ENCODE results near the gene DOCK4.

DOCK4 gene

DNA sequence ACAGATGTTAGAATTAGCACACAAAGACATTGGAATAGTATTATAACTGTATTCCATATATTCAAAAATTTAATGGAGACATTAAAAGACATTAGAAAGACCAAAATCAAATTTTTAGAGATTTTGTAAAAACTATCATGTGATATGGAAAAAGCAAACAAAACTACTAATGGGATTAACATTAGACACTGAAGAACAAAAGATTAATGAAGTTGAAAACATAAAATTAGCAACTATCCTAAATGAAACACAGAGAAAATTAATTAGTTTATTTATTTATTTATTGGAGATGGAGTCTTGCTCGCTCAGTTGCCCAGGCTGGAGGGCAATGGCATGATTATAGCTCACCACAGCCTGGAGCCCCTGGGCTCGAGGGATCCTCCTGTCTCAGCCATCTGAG is 158.8 kb downstream of the DOCK4 start:
- no peak for DNase-seq

DNA sequence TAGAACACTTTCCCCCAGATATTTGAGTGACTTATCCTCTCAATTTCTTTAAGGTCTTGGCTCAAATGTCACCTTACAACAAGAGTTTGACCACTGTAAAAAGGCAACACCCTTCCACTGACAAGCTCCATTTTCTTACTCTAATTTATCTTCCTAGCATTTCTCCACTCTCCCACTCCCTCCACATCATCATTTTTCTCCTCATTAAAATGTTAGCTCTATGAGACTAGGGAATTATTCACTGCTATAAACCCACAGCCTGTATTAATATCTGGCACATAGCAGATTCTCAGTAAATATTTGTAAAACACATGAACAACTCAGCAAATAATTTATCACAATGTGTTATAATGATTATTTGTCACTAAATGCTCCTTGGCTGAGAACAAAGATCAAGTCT is 161.0 kb downstream of the DOCK4 start:
- DNase-seq: no peak

DNA sequence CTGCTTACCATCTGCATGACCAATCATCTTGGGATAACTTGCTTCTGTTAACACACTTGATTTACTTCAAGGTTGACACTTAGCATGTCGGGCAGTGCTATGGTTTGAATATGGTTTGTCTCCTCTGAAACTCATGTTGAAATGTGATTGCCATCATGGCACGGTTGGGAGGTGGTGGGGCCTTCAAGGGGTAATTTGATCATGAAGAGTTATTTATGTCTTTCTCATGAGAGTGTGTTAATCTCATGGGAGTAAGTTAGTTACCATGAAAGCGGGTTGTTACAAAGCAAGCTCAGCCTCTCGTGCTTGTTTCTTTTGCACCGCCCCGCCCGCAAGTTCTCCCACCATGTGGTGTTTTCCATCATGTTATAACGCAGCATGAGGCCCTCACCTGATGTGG is 163.6 kb downstream of the DOCK4 start:
- no peak for DNase-seq

DNA sequence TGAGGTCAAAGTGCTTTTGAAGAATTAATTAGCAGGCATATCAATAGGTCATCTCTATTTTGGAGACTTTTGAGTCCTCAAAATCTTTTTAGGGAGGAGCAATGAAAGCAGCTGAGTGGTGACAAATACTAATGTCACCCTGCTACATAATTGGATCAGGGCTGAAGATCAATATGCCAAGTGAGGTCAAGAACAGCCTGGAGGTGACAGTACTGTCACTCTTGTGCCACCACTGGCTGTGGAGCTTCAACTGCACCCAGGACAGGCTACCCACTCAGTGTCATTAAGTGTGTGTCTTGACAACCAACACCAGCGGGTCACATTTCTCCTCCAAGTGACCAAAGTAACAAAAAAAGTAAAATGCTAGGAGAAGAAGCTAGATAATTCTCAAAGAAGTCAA is 167.8 kb downstream of the DOCK4 start:
- no peak for DNase-seq

DNA sequence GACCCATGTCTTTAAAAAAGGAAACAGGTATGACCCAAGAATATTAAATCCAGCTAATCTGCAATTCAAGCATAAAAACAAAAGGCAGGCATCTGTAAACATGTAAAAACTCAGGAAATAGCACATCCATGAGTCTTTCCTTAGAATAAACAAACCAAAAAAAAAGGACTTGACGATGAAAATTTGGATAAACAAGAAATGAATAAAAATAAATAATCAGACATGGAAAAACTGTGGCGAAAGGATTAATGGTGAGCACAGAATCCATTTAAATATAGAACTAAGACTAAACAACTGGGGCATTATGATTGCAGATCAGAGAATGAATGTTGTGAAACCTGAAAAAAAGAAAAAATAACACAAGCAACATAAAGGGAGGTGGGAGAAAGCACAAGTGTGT is 170.1 kb downstream of the DOCK4 start:
- no peak for DNase-seq

DNA sequence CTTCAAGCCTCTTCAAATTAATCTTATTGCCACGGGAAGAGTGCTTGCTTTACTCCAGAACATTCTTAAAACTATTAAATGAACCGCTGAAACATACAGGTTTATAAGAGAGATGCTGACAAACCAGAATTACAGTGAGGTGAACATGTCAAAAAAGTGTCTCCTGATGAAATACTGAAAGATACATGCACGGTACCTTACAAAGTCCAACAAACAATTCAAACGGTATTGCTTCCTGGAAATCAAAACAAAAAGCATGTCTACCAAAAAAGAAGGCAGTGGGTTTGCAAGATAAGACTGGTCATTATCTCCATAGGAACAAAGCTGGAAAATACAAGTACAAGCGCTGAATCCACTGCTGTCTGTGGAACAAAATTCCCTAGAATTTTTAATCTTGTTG is 174.5 kb downstream of the DOCK4 start:
- DNase-seq: no peak

DNA sequence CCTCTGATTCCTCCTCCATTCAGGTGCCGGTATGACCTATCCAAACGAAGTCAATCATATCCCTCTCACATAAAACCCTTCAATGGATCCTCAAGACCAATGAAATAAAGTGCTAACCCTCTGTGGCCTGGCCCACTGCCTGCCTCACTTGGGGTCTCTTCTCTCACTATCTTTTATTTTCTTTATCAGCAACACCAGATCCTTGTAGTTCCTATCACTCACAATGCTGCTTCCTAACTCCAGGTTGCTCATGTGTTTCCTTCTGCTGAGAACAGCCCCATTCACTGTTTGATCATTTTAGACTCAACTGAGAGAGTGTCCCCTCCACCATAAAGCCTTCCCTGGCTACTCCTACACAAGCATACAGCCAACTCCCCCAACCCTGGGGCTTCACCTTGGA is 180.6 kb downstream of the DOCK4 start:
- DNase-seq: no peak

DNA sequence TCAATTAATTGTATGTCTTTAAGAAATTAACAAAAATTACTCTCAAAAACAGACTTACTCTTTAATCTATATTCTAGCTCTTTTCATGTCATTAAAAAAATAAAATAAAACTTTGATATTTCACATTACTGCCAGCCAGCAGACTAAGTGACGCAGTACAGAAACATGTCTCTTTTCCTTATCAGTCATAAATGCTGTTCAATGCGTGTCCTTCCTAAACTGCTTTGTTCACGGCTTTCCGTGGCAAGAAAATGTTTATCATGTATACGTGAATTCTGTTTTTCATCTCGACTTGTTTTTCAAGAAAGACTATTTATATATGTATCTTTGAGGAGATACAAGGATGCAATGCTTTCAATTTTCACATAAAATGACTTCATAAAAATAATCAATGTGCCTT is 182.4 kb downstream of the DOCK4 start:
- no peak for DNase-seq

DNA sequence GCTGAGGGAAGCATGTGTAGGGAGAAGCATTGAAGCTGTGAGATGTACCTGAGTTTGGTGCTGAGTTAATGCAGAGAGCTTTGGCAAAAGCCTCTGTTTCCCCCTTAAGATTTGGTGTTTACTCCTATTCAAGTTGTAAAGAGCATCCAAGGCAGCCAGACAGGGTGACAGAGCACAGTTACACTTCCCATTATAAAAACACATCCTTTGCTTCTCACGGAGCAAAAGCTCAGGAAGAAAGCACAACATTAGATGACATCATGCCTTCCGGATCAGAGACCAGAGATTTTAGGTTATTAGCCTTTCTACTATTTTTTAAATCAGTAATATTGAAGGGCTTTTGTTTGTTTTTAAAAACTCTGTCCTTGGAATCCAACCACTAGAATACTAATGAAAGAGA is 182.9 kb downstream of the DOCK4 start:
- DNase-seq: no peak

DNA sequence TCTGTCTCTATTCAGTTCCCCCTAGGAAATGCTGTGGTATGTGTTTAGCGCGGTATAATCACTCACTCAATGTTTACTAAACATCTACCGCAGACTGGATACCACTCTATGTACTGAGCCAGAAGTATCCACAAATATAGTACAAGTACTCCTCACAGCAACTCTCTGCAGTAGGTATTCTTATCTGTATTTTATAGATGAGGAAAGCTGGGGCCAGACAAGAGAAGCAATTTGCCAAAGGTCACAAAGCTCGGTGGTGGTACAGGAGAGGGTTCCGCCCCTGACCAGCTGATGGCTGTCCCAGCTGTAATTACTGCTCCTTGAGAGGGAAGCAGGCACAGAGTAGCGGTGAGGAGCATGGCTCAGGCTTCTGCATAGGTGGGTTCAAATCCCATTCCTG is 184.1 kb downstream of the DOCK4 start:
- DNase-seq: no peak

DNA sequence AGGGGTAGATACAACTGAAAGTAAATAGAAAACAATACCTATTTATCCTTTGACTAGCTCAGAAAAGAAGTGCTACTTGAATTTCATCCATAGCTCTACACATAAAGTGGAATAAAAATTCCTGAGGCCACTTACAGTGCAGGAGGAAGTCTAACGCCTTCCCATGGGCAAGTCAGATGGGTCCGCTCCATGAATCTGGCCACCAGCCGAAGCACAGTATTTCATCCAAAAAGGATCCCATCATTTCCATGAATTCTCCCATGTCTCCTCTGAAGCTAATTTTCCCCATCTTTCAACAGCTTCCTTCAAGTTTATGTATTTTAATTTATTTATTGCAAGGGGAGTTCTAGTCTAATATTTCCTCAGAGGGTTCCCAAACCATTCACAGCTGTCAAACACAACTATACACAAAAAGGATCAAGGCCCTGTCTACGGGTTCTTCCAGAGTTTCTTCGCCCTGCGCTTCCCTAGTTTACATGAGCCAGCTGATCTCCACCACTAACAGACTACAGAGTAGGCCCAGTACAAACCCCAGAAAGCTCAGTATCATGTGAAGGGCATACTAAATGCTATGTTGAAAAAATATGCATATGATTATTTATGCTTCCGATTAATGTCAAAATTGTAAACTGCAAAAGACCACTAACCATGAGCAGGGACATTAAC is 184.7 kb downstream of the DOCK4 start:
- DNase-seq: no peak

DNA sequence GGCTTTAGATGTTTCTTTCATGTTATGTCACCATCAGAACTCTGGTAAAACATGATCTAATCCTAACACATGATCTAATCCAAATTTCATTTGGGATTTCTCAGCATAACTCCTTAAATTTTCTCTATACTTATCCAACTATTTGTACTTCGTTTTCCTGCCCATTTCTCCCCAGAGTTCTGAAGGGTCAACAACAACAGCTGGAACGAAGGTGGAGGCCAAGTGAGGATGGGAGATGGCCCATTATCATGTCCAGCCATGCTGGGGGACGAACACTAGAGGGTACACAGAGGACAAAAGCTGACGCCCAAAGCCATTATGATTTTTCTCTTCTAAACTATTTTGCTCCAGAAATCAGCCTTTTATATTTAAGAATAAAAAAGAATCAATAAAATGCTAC is 185.4 kb downstream of the DOCK4 start:
- no peak for DNase-seq

DNA sequence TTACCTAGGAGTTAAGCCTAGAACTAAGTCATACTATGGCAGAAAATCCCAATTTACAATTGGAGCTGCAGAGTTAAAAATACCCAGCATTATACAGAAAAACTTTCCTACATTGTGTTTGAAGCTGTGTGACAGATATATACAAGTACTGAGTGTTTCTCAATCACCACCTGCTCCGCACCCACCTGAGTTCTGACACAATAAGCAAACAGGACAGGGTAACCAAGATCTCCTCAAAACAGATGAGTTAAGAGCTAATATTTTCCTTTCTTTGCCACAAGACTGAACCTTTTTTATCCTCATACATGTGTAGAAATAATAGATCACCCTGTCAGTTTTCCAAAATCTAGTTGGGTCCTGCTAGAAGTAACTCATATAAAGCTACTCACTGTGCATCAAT is 186.3 kb downstream of the DOCK4 start:
- DNase-seq: no peak

DNA sequence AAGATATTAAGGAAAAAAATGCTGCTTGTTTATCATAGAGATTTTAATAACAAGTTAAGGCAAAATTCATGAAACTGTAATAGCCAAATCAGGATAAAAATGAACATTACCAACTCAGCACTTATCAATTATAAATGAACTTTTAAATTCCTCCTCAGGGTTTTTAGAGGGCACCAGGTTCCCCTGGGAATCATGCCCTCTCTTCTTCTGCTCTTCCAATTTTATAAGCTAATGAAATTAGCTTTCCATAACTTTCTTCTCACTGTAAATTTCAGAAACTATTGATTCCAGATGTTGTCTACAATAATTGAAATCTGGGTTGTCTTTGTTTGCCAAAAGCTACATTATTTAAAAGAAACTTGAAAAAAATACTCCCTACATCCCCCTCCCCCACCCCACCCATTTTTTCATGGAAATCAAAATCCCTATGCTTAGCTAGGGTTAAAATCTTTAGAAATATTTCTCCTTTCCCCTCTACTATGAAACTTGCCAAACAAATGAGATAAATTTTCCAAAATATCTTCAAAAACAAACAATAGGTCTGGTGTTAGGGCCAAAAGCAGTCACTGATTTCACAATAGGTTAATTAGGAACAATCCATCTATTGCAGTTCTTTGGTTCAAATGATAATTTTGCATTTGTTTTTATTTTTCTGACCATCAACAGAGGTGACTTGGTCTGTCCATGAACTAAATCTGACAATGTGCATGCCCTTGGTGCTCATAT is 187.7 kb downstream of the DOCK4 start:
- no peak for DNase-seq

DNA sequence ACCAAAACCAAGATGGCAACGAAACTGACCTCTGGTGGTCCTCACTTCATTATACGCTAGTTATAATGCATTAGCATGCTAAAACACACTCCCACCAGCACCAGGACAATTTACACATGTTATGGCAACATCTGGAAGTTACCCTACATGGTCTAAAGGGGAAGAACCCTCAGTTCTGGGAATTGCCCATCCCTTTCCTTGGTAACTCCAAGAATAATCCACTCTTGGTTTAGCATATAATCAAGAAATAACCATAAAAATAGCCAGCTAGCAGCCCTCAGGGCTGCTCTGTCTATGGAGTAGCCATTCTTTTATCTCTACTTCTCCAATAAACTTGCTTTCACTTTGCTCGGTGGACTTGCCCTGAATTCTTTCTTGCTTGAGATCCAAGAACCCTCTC is 191.1 kb downstream of the DOCK4 start:
- no peak for DNase-seq

DNA sequence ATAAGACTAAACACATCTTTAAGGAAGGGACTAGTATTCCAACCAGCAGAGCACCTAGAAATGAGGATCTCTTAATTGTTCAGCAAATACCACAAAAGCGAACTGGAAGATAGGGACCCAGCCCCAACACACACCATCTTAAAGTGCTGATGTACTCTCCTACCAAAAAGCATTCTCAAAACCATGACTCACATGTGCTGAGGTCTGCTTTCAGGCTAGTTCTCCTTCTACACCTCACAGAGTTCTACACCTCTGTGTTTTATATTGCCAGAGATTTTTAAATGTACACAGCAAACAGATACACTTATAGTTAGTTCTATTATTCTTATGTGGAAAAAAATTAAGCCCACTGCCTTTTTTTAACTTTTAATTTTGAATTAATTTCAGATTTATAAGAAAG is 191.9 kb downstream of the DOCK4 start:
- DNase-seq: no peak

DNA sequence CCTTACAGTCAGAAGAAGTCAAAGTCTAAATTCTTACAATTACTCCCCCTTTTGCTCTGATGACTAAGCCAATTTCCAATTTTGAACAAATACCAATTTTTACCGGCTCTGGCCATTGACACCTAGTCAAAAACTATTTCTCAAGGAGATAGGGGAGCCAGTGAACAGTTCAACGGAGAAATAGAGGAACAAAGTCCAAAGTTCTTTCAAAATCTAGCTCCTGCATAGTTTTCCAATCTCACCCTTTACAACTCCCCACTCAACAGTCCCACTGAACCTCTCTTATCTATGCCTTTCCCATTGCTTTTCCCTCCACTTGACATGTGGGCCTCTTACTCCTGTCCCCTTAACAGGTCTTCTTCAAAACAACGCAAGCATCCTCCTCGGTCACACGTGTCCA is 192.9 kb downstream of the DOCK4 start:
- DNase-seq: no peak

DNA sequence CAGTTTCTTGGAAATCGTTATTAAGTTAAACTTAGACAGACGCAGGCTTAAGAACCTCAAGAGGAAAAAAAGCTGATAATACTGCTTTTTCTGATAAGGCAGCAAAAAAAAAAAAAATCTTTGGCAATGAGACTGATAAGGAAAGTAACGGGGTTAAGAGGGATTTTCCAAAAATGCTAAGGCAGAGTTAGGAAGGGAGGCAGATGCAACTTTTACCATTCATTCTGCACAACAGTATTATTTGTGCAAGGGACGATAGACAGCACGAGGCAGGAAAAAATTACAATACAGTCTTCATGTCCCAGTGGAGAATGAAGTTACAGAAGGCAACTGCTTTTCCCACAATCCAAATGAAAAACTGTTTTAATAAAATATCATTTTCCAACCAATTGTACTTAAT is 194.0 kb downstream of the DOCK4 start:
- DNase-seq: no peak

DNA sequence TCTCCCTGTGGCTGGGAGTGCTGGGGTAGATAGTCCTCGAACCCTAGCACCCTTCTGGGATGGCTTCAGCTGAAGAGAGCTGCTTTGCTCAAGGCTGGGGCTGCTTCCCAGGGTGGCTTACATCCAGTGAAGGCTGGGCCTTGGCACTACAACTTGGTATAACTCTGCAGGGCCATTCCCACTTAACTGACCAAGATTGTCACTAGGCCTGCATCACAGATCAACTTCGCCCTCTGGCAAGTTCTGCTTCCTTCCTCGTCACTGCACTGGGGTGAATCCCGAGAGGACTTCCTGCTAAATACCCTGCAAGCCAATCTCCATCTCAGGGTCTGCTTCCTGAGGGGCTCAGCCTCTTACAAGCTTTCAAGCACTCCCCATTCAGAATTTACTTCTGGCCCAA is 195.2 kb downstream of the DOCK4 start:
- no peak for DNase-seq

DNA sequence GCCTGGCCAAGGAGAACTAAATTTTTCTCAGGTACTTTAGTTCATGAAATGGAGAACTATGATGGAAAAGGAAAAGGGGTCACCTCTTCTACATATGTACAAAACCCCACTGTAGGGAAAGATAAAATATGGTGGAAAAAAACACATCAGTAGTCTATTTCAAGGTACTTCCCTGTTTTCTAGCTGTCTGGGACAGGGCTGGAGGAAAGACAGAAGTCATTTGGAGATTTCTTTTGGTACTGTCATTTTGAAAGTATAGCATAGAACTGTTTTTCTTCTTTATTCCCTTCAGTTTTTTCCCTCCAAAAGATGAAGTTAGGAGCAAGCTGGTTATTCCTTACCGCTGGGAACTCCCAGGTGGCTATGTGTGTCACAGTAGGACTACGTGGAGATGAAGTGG is 196.1 kb downstream of the DOCK4 start:
- DNase-seq: no peak

DNA sequence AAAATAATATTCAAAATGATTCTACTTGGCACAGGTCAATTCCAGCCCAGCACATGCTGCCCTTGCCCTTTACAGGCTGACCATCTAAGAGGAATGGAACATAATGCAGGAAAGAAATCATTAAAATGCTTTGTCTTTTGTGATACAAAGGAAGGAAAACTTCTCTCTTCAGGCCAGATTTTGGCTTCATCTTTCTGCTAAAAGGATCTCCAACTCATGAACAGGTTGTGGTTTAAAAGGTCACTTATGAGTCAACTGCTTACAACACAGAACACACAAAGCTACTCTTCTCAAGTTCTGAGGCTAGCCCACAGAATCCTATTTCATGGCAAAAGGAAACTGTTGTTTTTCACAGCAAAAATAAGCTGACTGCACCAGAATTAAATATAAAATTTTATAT is 197.1 kb downstream of the DOCK4 start:
- no peak for DNase-seq

DNA sequence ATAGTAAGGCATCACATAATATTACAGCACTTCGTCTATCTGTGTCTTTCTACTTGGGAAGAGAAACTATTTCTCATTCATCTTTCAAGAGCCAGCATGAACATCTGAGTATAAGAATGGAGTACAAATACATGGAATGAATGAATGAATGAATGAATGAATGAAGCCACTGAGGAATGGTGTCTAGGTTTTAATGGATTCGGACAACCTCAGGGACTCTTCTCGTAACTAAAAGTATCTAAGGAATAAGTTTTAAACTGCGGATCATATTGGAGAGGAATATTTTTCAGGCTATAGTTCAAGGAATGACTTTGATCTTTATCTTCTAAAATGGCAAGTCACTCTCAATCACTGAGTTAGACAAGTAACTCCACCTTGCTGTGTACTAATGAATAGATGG is 199.0 kb downstream of the DOCK4 start:
- DNase-seq: no peak

DNA sequence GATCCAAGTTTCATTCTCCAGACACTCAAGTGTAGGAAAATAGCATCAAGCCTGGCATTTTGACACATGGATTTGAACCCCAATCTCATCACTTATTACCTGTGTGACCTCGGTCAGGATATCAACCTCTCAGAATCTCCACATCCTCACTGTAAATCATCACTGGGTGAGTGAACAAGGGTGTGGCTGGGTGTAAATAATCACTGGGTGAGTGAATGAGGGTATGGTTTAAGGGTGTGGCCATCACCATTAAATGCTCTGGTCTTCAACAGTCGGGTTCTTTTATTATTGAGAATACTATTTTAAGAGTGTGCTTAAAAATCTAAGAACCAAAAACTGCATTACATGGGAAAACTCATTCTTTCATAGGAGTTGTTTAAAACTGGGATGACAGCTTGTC is 200.1 kb downstream of the DOCK4 start:
- no peak for DNase-seq

DNA sequence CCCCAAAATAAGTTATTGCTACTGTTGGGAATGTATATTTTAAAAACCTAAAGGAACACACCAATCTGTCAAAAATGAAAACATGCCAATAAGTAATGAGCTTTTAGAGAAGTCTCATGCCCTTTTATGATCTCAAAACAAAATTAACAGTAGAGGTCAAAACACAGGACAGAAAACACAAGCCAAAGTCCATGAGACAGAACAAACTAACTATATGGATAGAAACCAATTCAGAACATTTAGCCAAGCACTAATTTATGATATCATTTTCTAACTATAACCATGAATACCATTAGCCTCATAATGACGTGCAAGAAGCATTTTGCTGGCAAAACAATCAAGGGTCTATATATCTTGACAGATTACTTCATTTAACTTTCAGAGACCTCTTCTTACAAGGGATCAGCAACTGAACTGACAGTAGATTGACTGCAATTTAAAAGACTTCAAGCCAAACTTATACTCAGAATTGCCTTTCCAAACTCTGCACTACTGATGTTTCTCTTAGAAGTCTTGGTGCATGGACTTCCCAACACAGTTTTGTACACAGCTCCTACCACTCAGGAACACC is 200.9 kb downstream of the DOCK4 start:
- no peak for DNase-seq

All from activated naive CD4-positive, alpha-beta T cell treated with anti-CD3 and anti-CD28 coated beads, Interleukin-2, amount 50 U/mL, for 16 hours (primary cell).